SK-N-SH (cell line): ENCODE results near the gene ZNF765. TPM values are rescaled to one million over a fixed set of nuclear protein-coding genes. Genes with fewer than 3 reads are reported as not detected.
"Not testable (repeated sequence)": the region's sequence is repeated elsewhere in the genome, so short reads cannot be mapped to it uniquely, and the experiment has no call there.

Experiments used
- CTCF ChIA-PET: fragments of 300-600, 350-600 bp; formaldehyde crosslinking; extraction: SDS; loops from one replicate; lab custom pipeline; 2021; lab: Yijun Ruan, JAX
- POLR2A ChIA-PET: fragments of 350-600 bp; sonication (Branson Sonifier 250); formaldehyde crosslinking; extraction: SDS; loops from one replicate; lab custom pipeline; 2020; ENCODE audit warnings: antibody characterized with exemption, inconsistent platforms; lab: Yijun Ruan, JAX
- DNase-seq: peaks from one replicate; pipeline ENCODE4 v3.0.0; 2012
- H2AFZ ChIP-seq: fragments of 200-600 bp; sonication (generic); 2 replicates; pipeline ENCODE4 v1.8.1; 2016; ENCODE audit warnings: antibody characterized with exemption, mild to moderate bottlenecking, low read depth
- H3F3A ChIP-seq: fragments of 200-600 bp; sonication (generic); replicated peaks from 2 replicates; pipeline ENCODE3; 2016; ENCODE audit warnings: antibody characterized with exemption, mild to moderate bottlenecking; ENCODE audit not compliant: insufficient read depth
- H3K27ac ChIP-seq, 2 experiments: fragments of 200-500 bp in 1 of 2; fragments of 200-600 bp in 1 of 2; sonication (Bioruptor generic) in 1 of 2; sonication (generic), shearing (Covaris generic) in 1 of 2; 2 replicates each; pipeline versions ENCODE4 v1.5.1 to v1.6.1; 2014 to 2016; ENCODE audit warnings: low read depth in 2 of 2, inconsistent platforms in 1 of 2, low read length in 1 of 2, mild to moderate bottlenecking in 1 of 2, mixed read lengths in 1 of 2
- H3K27me3 ChIP-seq: fragments of 200-600 bp; sonication (generic), shearing (Covaris generic); 2 replicates; pipeline ENCODE4 v1.6.1; 2016; ENCODE audit warnings: mixed run types; ENCODE audit not compliant: insufficient read depth
- H3K36me3 ChIP-seq, 2 experiments: fragments of 200-500 bp in 1 of 2; fragments of 200-600 bp in 1 of 2; sonication (Bioruptor generic) in 1 of 2; sonication (generic) in 1 of 2; replicated peaks in 1 of 2; 2 replicates each; pipeline versions ENCODE3 to v1.5.1; 2014 to 2016; ENCODE audit warnings: low read length in 1 of 2, mild to moderate bottlenecking in 1 of 2; ENCODE audit not compliant: insufficient read depth in 2 of 2, control insufficient read depth in 1 of 2
- H3K4me1 ChIP-seq, 2 experiments: fragments of 200-500 bp in 1 of 2; fragments of 200-600 bp in 1 of 2; sonication (Bioruptor generic) in 1 of 2; sonication (generic), shearing (Covaris generic) in 1 of 2; 2 replicates each; pipeline versions ENCODE4 v1.5.1 to v1.6.1; 2014 to 2016; ENCODE audit warnings: low read depth in 1 of 2, low read length in 1 of 2, mixed run types in 1 of 2; ENCODE audit not compliant: insufficient read depth in 2 of 2, control insufficient read depth in 1 of 2
- H3K4me2 ChIP-seq: fragments of 200-600 bp; sonication (generic), shearing (Covaris generic); 2 replicates; pipeline ENCODE4 v1.6.1; 2017; ENCODE audit warnings: mixed run types
- H3K4me3 ChIP-seq, 2 experiments: fragments of 200-500 bp in 1 of 2; fragments of 200-600 bp in 1 of 2; sonication (Bioruptor generic) in 1 of 2; sonication (generic), shearing (Covaris generic) in 1 of 2; 2 replicates each; pipeline versions ENCODE4 v1.5.1 to v1.8.1; 2014 to 2016; ENCODE audit warnings: low read depth in 2 of 2, inconsistent platforms in 1 of 2, low read length in 1 of 2, mild to moderate bottlenecking in 1 of 2, mixed read lengths in 1 of 2, moderate library complexity in 1 of 2
- H3K79me2 ChIP-seq: fragments of 200-600 bp; sonication (generic); 2 replicates; pipeline ENCODE4 v1.8.1; 2017; ENCODE audit warnings: mild to moderate bottlenecking; ENCODE audit not compliant: insufficient read depth
- H3K9ac ChIP-seq: fragments of 200-600 bp; sonication (generic); 2 replicates; pipeline ENCODE4 v1.6.1; 2017; ENCODE audit warnings: mixed run types
- H3K9me2 ChIP-seq: fragments of 200-600 bp; sonication (generic); 2 replicates; pipeline ENCODE4 v1.6.1; 2017; ENCODE audit warnings: mixed run types
- H3K9me3 ChIP-seq: fragments of 200-600 bp; sonication (generic); 2 replicates; pipeline ENCODE4 v1.6.1; 2017; ENCODE audit warnings: mixed run types, mild to moderate bottlenecking, moderate library complexity
- H4K20me1 ChIP-seq: fragments of 200-600 bp; sonication (generic); 2 replicates; pipeline ENCODE4 v1.6.1; 2017; ENCODE audit warnings: mild to moderate bottlenecking, mixed run types; ENCODE audit not compliant: insufficient read depth
- FOXJ3 ChIP-seq: sonication (generic); formaldehyde crosslinking; IDR thresholded peaks from 2 replicates; pipeline ENCODE4 v1.5.1; 2020; ENCODE audit warnings: mild to moderate bottlenecking, missing genetic modification reagents
- FOXM1 ChIP-seq: IDR thresholded peaks from 2 replicates; pipeline ENCODE4 v1.4.0; 2012; ENCODE audit warnings: low read depth, mild to moderate bottlenecking
- MEF2A ChIP-seq: IDR thresholded peaks from 2 replicates; pipeline ENCODE4 v1.4.0; 2012; ENCODE audit warnings: low read depth, borderline replicate concordance
- NRF1 ChIP-seq: IDR thresholded peaks from 2 replicates; pipeline ENCODE4 v1.6.1; 2012; ENCODE audit warnings: low read depth, mild to moderate bottlenecking, low read length
- POLR2AphosphoS5 ChIP-seq: IDR thresholded peaks from 2 replicates; pipeline ENCODE4 v1.6.1; 2012; ENCODE audit warnings: low read depth, low read length
- RAD21 ChIP-seq: IDR thresholded peaks from 2 replicates; pipeline ENCODE4 v1.6.1; 2012; ENCODE audit warnings: mild to moderate bottlenecking, low read length
- RXRA ChIP-seq: IDR thresholded peaks from 2 replicates; pipeline ENCODE4 v1.4.0; 2012; ENCODE audit warnings: low read depth, mild to moderate bottlenecking, borderline replicate concordance
- TAF1 ChIP-seq: IDR thresholded peaks from 2 replicates; pipeline ENCODE4 v1.6.1; 2012; ENCODE audit warnings: low read depth, mild to moderate bottlenecking, low read length, moderate library complexity, borderline replicate concordance
- WGBS: methylation state at CpG from one replicate; pipeline ENCODE4 v1.1.6; 2017; ENCODE audit warnings: low lambda C conversion rate; 5-methylcytosine and 5-hydroxymethylcytosine counted together
- polyA plus RNA-seq, 3 experiments: library from polyadenylated mRNA; depleted of rRNA; stranded (reverse); fragments of >200 nt; gene quantifications; 2 replicates each; pipeline ENCODE4 v1.2.3, GENCODE V29; 2012
- small RNA-seq, 7 experiments: library from RNA; depleted of rRNA; stranded (forward); fragments of <200 nt; gene quantifications; one replicate each; pipeline ENCODE3, GENCODE V24; 2012
- TF ChIP-seq, protein P1 (sequence below): fragments of 150-350 bp; IDR thresholded peaks from 2 replicates; pipeline ENCODE4 v1.6.1; 2017; ENCODE audit warnings: antibody characterized with exemption, low read length, low read depth, borderline replicate concordance
- TF ChIP-seq, protein P2 (sequence below): IDR thresholded peaks from 2 replicates; pipeline ENCODE4 v1.4.0; 2012; ENCODE audit warnings: low read depth

Gene ZNF765
- polyA plus RNA-seq, 1 of the 3 experiments (the other 2 are of a cell fraction) = 2.3 TPM

DNA sequence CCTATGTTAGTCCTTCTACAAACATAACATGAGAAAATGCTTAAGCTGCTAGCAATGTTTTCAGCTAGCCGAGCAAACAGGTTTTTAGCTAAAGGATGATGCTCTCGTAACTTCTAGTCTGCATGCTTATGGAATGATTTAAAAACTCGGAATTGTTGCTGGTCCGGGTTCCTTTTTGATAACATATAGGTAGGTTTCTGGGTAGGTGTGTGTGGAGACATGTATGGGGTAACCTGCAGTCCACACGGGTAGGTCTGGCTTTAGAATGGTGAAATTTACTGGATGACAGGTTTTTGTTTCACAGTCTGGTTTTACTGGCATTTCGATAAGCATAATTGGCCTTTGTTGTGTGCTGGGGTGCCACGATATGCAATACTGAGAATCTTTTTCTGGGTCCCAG is 77.0 kb downstream of the ZNF765 start:
- H2AFZ ChIP-seq = no peak overlapping the region
- no peaks in the 10 kb centered on the region for H3K9me2 ChIP-seq
- no peak overlapping the region for H3K9ac ChIP-seq
- no peak overlapping the region for H3K4me3 ChIP-seq
- H3K36me3 ChIP-seq = peaks cover 0 to 9% of the 10 kb centered on the region in 2 experiments
- H3F3A ChIP-seq = no peaks in the 10 kb centered on the region
- H3K4me1 ChIP-seq = peaks cover 0 to 4% of the 10 kb centered on the region in 2 experiments; a peak in 1 of 4 replicates
- ChIA-PET POLR2A (no interaction called here), CTCF (interaction anchor here (0.6 to 1.6 kb wide), 2 partner anchors 13 to 292 kb away, joined by 3 to 4 read pairs; no protein-coding TSS in a partner anchor)
- TF ChIP-seq, protein P1, sequence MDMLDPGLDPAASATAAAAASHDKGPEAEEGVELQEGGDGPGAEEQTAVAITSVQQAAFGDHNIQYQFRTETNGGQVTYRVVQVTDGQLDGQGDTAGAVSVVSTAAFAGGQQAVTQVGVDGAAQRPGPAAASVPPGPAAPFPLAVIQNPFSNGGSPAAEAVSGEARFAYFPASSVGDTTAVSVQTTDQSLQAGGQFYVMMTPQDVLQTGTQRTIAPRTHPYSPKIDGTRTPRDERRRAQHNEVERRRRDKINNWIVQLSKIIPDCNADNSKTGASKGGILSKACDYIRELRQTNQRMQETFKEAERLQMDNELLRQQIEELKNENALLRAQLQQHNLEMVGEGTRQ = no peak
- TF ChIP-seq TAF1 = no peak
- TF ChIP-seq RXRA = no peak
- no peak for TF ChIP-seq MEF2A
- no peak for TF ChIP-seq FOXJ3 (CRISPR knock-in tag)
- TF ChIP-seq FOXM1 = no peak
- TF ChIP-seq RAD21 = no peak
- TF ChIP-seq POLR2AphosphoS5 = no peak
- no peak for TF ChIP-seq NRF1
- TF ChIP-seq, protein P2, sequence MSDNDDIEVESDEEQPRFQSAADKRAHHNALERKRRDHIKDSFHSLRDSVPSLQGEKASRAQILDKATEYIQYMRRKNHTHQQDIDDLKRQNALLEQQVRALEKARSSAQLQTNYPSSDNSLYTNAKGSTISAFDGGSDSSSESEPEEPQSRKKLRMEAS = no peak
- WGBS = 79% methylated on average over 7 of the region's 7 CpGs
- H3K27me3 ChIP-seq = no peaks in the 10 kb centered on the region
- no peaks in the 10 kb centered on the region for H4K20me1 ChIP-seq
- H3K27ac ChIP-seq = no peak overlapping the region
- H3K4me2 ChIP-seq = no peak overlapping the region
- DNase-seq = no peak
- no peaks in the 10 kb centered on the region for H3K79me2 ChIP-seq
- H3K9me3 ChIP-seq = no peaks in the 10 kb centered on the region

DNA sequence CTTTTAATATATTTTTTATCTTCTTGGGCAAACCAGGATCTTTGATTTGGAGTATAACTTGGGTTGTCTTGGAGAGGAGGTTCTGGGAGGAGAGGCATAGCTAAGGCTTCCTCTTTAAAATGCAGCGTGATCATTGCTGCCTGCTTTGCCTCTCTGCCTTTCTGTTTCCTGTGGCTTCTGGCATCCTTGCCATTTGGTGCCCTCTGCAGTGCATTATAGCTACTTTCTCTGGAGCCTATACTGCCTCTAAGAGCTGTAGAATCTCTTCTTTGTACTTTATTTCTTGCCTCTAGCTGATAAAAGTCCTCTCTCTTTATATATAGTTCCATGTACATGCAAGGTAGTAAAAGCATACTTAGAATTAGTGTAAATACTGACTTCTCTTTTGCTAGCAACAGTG is 79.9 kb downstream of the ZNF765 start:
- H4K20me1 ChIP-seq, DNase-seq, H3K4me3 ChIP-seq, H3K27ac ChIP-seq, H3K4me1 ChIP-seq, H3K9me2 ChIP-seq, H3K27me3 ChIP-seq, H3K9ac ChIP-seq, H2AFZ ChIP-seq, H3K79me2 ChIP-seq, H3F3A ChIP-seq, H3K9me3 ChIP-seq, H3K4me2 ChIP-seq, POLR2A ChIA-PET: not testable (repeated sequence)
- peaks cover 0 to 16% of the 10 kb centered on the region in 2 experiments for H3K36me3 ChIP-seq
- CTCF ChIA-PET = interaction anchor here (0.8 kb wide), 1 partner anchor 272 kb away, joined by 3 read pairs; no protein-coding TSS in a partner anchor
- WGBS = 92% methylated on average over 1 of the region's 1 CpG

DNA sequence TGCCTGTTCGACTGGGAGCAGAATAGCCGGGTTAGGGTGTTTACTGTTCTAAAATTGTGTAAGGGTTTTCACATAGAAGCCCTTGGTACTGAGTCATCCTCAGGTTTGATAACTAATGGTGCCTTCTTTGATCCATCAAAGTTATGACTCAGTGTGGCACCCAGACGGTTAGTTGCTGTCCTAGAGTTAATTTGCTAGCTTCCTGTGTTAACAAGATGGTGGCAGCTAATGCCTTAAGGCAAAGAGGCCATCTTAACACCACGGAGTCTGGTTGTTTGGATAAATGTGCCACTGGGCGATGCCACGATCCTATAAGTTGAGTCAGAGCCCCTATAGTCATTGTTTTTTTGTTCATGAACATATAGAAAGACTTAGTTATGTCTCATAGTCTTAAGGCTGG is 80.5 kb downstream of the ZNF765 start:
- H3F3A ChIP-seq, H4K20me1 ChIP-seq, H3K4me3 ChIP-seq, H3K79me2 ChIP-seq, H2AFZ ChIP-seq, H3K9me3 ChIP-seq, CTCF ChIA-PET, POLR2A ChIA-PET, DNase-seq, H3K9me2 ChIP-seq, H3K27me3 ChIP-seq, H3K27ac ChIP-seq, H3K4me2 ChIP-seq, H3K9ac ChIP-seq, H3K4me1 ChIP-seq: not testable (repeated sequence)
- WGBS = 45% methylated on average over 5 of the region's 6 CpGs
- peaks cover 0 to 16% of the 10 kb centered on the region in 2 experiments for H3K36me3 ChIP-seq

Small RNA genes within 50 kb of the gene (small RNA-seq; reads per million reads assigned to genes)
- 0 reads per million in 7 experiments for gene RPL39P36

Other genes starting within 250 kb of the ZNF765 start
- 2.2 and 2.6 TPM in 2 replicates for gene ZNF347, start 236.1 kb upstream of the ZNF765 start, polyA plus RNA-seq (2012; rRNA removed)
- gene ZNF665, start 201.8 kb upstream of the ZNF765 start, polyA plus RNA-seq (2012; rRNA removed) = 3.2 and 6.0 TPM in 2 replicates
- gene ZNF677, start 140.3 kb upstream of the ZNF765 start, polyA plus RNA-seq (2012; rRNA removed) = 6.8 and 10.7 TPM in 2 replicates
- gene VN1R2, start 136.9 kb upstream of the ZNF765 start, polyA plus RNA-seq (2012; rRNA removed) = not detected in 2 replicates
- not detected in 2 replicates for gene VN1R4, start 127.4 kb upstream of the ZNF765 start, polyA plus RNA-seq (2012; rRNA removed)
- 0.77 and 0.94 TPM in 2 replicates for gene ZNF845, start 61.4 kb upstream of the ZNF765 start, polyA plus RNA-seq (2012; rRNA removed)
- 2.5 and 3.9 TPM in 2 replicates for gene ZNF525, start 29.4 kb upstream of the ZNF765 start, polyA plus RNA-seq (2012; rRNA removed)
- 5.9 and 8.5 TPM in 2 replicates for gene ZNF761, start 36.8 kb downstream of the ZNF765 start, polyA plus RNA-seq (2012; rRNA removed)
- gene ZNF813, start 72.6 kb downstream of the ZNF765 start, polyA plus RNA-seq (2012; rRNA removed) = 0.44 and 0.78 TPM in 2 replicates
- gene ZNF331, start 143.0 kb downstream of the ZNF765 start, polyA plus RNA-seq (2012; rRNA removed) = 7.2 and 8.9 TPM in 2 replicates
- gene DPRX, start 236.8 kb downstream of the ZNF765 start, polyA plus RNA-seq (2012; rRNA removed) = not detected in 2 replicates